ENCODE data around the gene WHRN.
A peak's percentile ranks its signal among the peaks of the same experiment; 100 is the strongest.

Gene WHRN

DNA sequence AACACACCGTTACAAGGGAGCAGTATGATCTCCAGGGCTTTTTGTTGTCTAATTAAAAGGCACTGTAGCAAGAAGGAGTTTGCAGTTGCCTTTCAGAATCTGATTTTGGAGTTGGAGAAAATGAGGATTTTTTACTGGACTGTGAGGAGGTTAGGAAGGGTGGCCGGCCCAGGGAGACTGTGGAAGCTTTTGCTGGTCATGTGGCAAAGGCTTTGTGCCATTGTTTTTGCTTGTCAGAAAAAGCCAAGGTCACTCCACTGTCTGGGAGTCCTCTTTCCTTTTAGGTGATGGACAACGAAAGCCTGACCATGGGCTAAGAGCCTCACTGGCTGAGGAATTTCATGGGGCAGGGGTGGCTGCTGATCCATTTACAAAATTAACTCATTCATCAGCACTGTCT is 10.3 kb upstream of the WHRN start:
- DNase-seq: peak in 1 of 10 donors; percentile 11
- intact Hi-C loops (cut with DNase I): no loop called here

DNA sequence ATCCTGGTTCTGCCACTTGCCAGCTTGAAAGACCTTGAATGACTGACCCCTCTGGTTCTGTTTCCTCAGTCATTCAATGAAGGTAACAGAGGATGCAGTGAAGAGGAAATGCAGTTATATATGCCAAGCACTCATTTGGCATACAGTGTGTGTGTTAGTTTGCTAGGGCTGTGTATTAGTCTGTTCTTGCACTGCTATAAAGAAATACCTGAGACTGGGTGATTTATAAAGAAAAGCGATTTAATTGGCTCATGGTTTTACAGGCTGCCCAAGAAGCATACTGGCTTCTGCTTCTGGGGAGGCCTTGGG is 8.6 kb upstream of the WHRN start:
- intact Hi-C loops (cut with DNase I): no loop called here
- no peak for DNase-seq

DNA sequence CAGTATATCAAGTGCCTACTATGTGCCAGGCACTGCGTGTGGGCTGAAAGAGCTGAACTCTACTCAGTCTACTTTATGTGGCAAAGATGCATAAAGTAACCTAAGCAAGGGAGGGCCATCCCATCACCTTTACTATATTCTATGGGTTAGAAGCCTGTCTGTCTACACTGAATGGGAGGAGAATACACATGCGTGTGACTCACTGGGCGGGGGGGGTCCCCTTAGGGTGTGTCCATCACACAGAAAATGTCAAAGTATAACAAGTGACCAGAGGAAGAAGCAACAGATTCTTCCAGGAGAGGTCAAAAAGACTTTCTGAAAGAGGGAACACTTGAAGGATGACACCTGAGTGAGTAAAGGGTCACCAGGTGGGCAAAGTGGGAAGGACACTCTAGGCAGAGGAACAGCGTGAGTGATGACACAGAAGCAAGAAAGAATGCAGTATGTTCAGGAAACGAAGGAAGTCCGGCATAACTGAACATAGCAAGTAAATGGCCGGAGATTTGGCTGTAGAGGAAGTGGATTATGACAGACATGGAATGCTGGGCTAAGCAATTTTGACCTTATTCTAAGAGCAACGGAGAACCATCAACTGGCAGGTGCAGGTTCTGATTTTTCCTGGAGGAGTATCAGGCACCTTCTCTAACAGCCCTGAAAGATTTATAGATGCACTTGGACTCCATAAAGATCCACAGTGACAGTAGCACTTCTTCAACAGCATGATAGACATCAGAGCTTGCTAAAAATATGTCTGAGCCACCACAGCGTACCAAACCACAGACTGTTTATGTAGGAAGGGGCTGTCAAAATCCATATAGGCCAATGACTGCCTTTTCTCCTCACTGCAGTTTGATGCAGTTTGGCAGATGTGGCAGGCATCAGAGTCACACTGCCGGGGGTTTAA is 8.0 kb upstream of the WHRN start:
- DNase-seq: peak in 1 of 10 donors; percentile 14
- intact Hi-C loops (cut with DNase I): no loop called here

DNA sequence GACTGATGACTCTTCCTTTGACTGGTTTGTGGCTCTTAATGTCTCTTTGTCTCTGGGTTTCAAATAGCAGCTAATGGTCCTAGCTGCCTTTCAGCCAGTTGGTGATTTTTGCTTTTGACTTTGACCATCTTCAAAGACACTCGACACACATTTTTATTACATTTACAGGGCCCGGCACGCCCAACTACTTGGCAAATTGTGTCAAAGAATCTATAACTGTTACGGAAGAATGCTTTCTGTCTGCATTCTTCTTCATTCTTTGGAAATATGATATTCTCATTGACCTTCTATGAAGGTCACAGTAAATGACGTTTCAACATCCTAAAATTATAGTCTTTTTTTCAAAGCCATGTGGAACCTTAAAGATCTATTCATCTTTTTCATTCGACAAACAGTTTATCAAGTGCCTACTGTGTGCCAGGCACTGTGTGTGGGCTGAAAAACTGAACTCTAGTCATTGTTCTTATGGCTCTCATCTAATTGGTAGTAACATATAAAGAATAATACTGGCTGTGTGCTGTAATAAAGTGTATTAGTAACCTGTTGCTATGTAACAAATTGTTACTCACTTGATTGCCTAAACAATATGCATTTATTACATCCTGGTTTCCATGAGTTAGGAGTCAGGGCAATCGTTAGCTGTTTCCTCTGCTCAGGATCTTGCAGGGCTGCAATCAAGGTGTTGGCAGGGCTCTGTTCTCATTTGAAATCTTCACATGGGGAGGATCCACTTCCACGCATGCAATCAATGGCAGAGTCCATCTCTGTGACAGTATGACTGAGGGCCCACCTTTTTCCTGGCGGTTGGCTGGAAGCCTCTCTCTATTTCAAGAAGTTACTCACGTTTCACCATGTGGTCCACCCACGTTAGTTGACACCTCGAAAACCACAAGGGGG is 7.0 kb upstream of the WHRN start:
- peak in 1 of 10 donors; percentile 45 for DNase-seq
- intact Hi-C loops (cut with DNase I): no loop called here

DNA sequence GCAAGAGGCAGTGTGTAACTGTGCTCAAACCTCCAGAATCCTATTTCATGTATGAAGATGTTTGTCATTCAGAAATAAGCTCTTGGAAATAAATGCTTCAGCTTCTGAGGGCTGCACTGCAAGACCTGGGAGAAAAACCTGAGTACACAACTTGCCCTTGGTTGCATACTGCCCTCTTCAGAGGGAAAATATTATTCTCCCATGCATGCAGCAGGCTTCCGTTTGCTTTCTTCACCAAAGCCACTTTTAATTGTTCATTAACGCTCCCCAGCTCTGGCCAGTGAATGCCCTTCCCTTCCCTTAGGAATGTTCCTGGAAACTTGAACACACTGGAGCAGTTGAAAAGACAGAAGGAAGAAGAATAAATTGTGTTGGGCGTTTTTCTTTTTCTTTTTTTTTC is 2.5 kb upstream of the WHRN start:
- peak in 2 of 10 donors; percentile 12 to 14 for DNase-seq

DNA sequence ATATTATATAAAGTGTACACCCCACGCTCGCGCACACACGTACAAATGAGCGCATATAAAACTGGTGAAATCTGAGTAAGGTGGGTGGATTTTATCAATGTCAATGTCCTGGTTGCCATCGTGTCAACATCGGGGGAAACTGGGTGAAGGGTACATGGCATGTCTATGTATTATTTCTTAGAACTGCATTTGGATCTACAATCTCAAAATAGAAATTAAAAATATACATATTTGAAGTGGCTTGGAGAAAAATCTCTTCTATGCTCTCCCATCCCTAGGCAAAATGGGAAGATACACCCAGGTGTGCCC is 763 bp upstream of the WHRN start:
- intact Hi-C loops (cut with DNase I): loop anchor here (2.0 to 5.0 kb wide), 2 partner anchors 71 to 81 kb away; partner anchors contain the start of gene ATP6V1G1
- DNase-seq: no peak

More for the DNA sequence above, 2.5 kb upstream of the WHRN start:
- intact Hi-C loops (cut with DNase I): loop anchor here (2.0 to 5.0 kb wide), 2 partner anchors 73 to 80 kb away; partner anchors contain the start of gene ATP6V1G1

DNA sequence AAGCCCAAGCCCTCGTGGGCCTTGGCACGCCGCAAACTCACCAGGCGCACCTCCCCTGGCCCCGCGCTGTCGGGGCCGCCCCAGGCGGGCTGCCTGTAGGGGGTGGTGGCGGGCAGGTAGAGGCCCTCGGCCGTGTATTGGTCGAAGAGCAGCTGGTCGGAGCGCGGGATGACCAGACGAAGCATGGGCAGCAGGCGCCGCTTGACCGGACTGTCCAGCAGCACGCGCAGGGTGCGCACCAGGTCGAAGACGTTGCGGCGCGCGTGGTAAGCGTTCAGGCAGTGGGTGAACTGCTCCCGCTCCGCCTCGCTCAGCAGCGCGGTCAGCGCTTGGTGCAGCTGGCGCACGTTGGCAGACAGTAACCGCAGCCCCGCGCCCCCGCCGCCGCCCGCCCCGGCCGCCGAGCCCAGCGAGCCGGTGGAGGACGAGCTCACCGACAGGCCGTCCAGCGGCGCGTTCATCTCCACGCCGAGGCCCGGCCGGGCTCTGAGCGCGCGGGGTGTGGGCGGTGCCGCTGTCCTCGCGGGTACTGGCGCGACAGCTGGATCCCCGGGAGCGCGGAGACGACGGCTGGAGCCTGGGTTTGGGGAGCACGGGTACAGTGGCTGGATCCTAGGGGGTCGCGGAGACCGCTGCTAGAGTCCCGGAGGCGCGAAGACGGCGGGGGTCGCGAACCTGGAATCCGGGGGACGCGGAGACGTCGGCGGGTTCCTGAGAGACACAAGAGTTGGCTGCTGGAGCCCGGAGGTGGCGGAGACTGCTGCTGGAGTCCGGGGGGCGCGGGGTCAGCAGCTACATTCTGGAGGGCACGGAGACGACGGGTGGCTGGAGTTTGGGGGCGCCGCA is 709 bp downstream of the WHRN start:
- DNase-seq: peak; percentile 21 to 90 (median 50)
- intact Hi-C loops (cut with DNase I): loop anchor here (5.0 kb wide), 1 partner anchor 83 kb away; the partner anchor contains the start of gene ATP6V1G1

DNA sequence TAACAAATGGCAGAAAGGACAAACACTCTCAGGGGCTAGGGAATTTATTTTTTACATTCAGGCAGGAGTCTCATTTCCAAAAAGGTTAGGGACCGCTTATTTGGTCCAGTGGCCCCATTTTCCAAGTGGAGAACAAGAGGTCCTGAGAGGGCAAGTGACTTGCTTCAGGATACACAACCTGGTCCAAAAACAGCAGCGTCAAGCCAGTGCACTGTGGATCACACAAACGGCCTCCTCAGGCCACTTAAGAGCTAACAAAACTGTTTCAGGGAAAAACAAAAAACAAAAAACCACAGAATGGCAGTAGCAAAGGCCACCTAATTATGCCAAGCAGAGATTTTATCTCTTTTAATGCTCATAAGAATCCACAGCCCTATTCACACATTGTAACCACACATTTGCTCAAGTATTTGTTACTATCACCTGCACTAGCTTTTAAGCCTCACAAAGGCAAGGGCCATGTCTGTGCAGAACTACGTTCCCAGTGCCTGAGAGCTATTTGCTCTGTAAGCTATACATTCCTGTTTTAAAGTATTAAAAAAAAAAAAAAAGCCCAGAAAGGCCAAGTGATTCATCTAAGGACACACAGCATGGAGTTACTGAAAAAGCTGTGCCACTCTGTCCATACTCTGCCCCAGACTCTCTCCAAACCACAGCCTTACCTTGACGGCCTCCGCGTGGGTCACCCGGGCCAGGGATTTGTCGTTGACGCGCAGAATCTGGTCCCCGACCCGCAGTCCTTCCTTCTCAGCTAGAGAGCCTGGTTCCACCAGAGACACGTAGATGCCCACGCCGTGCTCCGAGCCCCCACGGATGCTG is 1.5 kb downstream of the WHRN start:
- intact Hi-C loops (cut with DNase I): no loop called here
- peak in 1 of 10 donors; percentile 22 for DNase-seq

DNA sequence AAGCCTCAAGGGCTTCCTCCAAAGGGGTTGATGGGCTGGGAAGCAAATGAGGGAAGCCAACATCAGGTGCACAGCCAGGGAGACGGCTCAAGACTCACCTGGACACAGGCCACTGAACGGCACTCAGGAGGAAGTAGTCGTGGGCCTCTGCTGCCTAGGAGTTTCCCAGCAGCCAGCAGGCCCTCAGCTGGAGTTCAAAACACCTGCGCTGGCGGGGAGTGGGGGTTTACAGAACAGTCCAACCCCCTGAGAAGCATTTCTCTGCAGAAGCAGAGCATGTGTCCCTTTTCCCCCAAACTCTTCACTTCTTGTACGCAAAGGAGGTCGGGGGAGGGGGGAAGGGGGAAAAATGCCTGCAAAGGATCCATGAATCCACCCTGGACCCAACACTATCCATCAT is 2.3 kb downstream of the WHRN start:
- intact Hi-C loops (cut with DNase I): no loop called here
- DNase-seq: peak in 4 of 10 donors; percentile 12 to 81 (median 40)

DNA sequence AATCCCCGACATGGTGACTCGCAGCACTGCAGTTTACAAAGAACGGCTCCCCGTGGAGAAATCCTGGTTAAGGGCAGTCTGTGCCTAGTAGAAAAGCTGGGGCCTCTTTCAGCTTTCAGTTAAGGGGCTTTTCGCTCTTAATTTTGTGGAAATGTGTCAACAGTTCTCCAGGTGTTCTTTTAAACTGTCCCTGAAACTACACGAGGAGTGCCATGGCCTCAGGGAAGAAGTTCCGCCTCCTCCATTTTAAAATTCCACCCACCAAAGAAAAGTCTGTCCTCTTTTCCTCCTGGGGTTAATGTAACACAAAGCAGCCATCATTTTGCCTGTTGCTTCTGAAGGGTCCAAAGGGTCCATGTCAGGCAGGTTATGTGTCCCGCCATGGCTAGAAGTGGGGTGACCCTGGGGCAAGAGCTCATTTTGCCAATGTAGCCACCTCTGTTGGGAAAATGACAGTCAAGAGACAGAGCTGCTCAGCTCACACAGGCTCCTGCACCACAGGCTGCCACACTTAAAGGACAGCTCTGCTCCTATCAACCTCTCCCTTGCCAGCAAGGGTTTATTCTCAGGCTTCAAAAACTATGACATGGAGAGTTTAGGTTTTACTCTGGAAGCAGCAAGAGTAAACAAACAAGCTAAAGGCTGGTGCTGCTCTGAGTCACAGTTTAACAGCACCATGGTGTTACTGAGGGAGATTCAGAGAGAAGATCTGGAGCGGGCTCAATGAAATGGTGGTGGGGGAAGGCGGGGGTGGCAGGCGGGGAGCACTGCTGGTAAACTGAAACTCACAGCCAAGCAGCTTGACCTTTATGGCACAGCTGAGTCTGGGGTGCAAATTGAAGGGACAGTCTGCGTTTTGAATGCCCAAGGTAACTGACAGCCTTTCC is 3.2 kb downstream of the WHRN start:
- peak in 6 of 10 donors; percentile 22 to 86 (median 42) for DNase-seq
- intact Hi-C loops (cut with DNase I): no loop called here

DNA sequence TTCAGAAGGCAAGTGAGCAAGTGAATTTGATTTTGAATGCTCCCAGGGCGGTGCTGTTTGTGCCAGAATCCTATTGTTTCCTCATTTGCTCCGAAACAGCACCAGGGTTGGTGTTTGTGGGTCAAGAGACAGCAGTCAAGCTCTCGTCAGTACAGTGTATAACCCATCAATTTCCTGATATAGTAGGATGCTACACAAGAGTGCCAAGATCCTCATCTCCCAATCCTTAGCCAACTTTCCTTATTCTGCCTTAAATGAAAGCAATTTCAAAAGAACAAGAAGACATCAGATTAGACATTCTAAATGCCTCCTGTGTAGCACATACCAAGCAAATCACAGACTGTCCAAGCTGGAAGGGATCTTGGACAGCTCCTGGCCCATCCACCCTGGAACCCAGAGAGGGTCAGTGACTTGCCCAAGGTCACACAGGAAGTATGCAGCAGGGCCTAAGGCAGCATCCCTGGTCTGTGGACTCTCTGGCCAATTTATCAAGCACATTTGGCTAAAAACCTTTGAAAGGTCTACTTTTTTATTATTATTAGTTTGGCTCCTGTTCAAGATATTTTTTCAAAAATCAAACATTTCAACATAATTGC is 4.5 kb downstream of the WHRN start:
- intact Hi-C loops (cut with DNase I): no loop called here
- peak in 2 of 10 donors; percentile 30 to 46 for DNase-seq

DNA sequence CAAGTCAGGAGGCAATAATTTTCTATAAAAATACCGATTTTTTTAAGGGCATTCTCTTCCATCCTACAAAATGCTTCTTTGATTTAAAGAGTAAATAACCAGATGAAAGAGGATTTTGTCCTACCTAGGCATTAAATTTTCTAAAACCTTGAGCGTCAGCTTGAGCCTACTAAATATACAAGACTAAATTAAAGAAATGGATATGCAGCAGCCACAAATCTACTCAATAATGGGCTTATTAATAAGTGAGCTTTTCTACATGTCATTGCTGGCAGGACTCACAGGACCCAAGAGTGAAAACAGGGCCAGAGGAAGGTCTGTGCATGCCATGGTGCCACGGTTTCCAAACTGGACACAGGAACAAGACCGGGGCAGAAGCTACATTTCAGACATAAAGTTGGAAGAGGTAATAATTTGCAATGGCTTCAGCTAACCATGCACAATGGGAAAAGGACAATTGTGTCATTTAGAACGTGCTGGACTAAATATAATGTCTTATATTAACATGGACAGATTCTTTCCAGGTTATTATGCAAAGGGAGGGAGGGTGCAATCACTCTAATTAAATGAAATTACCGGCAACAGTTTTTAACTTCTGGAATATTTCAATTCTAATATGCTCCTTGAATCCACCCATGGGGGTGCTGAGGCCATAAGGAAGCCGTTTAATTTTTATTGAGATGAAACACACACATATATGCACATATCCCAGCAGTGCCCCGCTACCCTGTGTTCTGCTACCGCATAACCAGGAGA is 5.2 kb downstream of the WHRN start:
- DNase-seq: peak in 1 of 10 donors; percentile 44
- intact Hi-C loops (cut with DNase I): no loop called here

DNA sequence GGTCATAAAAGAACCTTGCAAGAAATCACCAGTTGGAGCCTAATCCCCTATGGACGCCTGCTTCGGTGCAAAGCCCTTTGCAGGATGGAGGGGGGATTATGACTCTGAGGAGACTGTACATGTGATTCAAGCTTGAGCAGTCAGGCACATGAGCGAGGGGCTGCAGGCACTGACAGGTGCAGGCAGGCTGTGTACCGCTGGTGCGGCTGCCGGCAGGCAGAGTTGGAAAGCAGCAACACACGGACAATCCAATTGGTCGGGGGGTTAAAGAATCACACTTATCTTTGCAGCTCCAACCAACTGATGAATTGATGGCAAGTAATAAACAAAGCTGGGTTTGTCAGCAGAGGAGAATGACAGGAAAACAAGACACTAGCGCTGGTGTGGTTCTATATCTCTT is 5.7 kb downstream of the WHRN start:
- peak in 4 of 10 donors; percentile 27 to 85 (median 38) for DNase-seq
- intact Hi-C loops (cut with DNase I): no loop called here

DNA sequence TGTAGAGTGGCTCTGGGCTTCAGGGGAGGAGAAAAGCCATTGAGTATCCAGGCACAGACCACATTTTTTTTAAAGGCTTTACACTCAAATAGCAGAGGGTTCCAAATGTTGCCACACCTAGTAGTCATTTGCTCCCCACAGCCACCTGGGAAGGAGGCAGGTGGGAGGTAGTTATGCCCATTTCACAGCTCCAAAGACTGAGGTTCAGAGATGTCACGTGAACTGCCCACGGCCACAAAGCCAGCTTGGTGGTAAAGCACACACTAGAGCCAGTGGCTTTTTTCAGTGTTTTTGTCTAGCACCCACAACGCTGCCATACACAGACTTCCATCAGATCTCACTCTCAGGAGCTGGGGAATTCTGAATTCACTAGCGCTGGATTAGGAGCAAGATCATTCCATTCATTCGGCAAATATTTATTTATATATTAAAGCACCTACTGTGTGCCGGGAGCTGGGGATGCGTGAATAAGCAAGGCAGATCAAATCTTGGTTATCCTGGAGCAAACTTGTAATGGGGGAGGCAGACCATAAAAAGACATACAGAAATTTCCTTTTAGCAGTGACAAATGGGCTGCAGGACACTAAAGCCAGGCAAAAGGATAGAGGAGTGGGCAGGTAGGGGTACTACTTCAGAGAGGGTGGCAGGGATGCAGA is 7.4 kb downstream of the WHRN start:
- no peak for DNase-seq
- intact Hi-C loops (cut with DNase I): no loop called here

DNA sequence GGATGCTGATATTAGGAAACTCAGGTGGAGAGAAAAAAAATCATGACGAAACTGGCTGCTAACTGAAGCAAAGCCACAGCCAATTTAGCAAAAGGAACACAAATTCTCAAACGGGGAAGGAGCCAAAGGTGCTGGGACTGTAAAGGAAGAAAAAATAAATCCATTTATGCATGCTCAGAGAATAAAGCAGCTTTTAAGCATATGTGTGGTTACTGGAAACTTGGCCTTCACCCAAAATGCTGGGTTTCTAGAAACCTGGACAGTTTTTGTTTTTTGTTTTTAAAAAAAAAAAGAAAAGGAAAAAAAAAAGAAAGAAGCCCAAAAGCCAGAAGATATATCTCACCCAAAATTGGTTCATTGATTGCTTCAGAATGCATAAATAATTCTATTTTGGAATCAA is 8.0 kb downstream of the WHRN start:
- intact Hi-C loops (cut with DNase I): no loop called here
- DNase-seq: no peak

DNA sequence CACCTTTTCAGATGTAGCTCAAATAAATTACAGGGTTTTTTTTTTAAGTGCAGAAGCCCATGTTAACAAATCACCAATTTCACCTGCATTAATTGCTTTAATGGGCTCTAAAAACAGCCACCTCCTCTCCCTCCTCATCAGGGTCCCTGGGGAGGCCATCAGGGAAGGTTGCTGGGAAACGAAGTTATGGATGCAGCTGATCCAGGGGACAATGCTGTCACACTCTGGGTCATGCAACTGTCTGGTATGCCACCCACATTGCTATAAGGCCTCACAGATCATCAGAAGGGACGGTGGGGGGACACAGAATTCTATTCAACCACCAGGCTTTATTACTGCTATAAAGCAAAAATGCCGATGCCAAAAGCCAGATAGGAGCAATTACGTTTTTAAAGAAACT is 9.3 kb downstream of the WHRN start:
- intact Hi-C loops (cut with DNase I): no loop called here
- no peak for DNase-seq
